H1 (cell line): ENCODE results near the gene MAP3K10. TPM values are rescaled to one million over a fixed set of nuclear protein-coding genes. Genes with fewer than 3 reads are reported as not detected.

Experiments
- CTCF ChIA-PET: fragments of 300-600 bp; sonication (Branson Sonifier 250); formaldehyde crosslinking; loops from one replicate; lab custom pipeline; 2021; ENCODE audit not compliant: partially characterized antibody; lab: Charles Lee
- POLR2A ChIA-PET: fragments of 300-600 bp; sonication (Branson Sonifier 250); formaldehyde crosslinking; loops from one replicate; lab custom pipeline; 2021; ENCODE audit warnings: inconsistent platforms; ENCODE audit not compliant: partially characterized antibody; lab: Charles Lee
- DNase-seq, 2 experiments: peaks; one replicate each; pipeline versions ENCODE4 v3.0.0 to v3.0.0-alpha.2; 2010 to 2022; ENCODE audit warnings: low spot score in 2 of 2, low read depth in 1 of 2, mixed read lengths in 1 of 2
- FAIRE-seq: peaks from 2 replicates; lab custom pipeline; 2011; peaks lifted over from hg19 to GRCh38; lab: Jason Lieb, UNC
- H2AFZ ChIP-seq: 2 replicates; pipeline ENCODE4 v1.8.1; 2012; ENCODE audit warnings: low read length, inconsistent platforms
- H2AK5ac ChIP-seq: 2 replicates; pipeline ENCODE4 v1.6.1; 2013; ENCODE audit warnings: low read depth, low read length
- H2BK120ac ChIP-seq: replicated peaks from 2 replicates; pipeline ENCODE3; 2013; ENCODE audit warnings: low read depth, low read length, inconsistent platforms
- H2BK12ac ChIP-seq: 2 replicates; pipeline ENCODE4 v1.6.1; 2013; ENCODE audit warnings: low read depth, low read length
- H2BK15ac ChIP-seq: 2 replicates; pipeline ENCODE4 v1.6.1; 2013; ENCODE audit warnings: low read length
- H2BK20ac ChIP-seq: 2 replicates; pipeline ENCODE4 v1.6.1; 2013; ENCODE audit warnings: low read length
- H2BK5ac ChIP-seq: 2 replicates; pipeline ENCODE4 v1.6.1; 2013; ENCODE audit warnings: low read depth, low read length
- H3K14ac ChIP-seq: 2 replicates; pipeline ENCODE4 v1.6.1; 2013; ENCODE audit warnings: inconsistent platforms; ENCODE audit not compliant: insufficient read length
- H3K18ac ChIP-seq: 2 replicates; pipeline ENCODE4 v1.6.1; 2013; ENCODE audit warnings: low read length; ENCODE audit errors: extremely low read depth
- H3K23ac ChIP-seq: 2 replicates; pipeline ENCODE4 v1.6.1; 2013; ENCODE audit warnings: inconsistent platforms; ENCODE audit not compliant: insufficient read length
- H3K23me2 ChIP-seq: 2 replicates; pipeline ENCODE4 v1.6.1; 2013; ENCODE audit warnings: low read depth, low read length
- H3K27ac ChIP-seq: 2 replicates; pipeline ENCODE4 v1.6.1; 2011; ENCODE audit warnings: low read depth, low read length, inconsistent platforms
- H3K27me3 ChIP-seq, 4 experiments: replicated peaks in 1 of 4; 1 replicate in 1 of 4; 2 replicates in 3 of 4; pipeline versions ENCODE4 v1.6.1 to v1.8.1; 2011 to 2013; ENCODE audit warnings: low read length in 3 of 4, mild to moderate bottlenecking in 3 of 4, inconsistent platforms in 2 of 4, mixed read lengths in 2 of 4, moderate library complexity in 1 of 4; ENCODE audit not compliant: control insufficient read depth in 3 of 4, insufficient read depth in 3 of 4; ENCODE audit errors: extremely low read depth in 1 of 4
- H3K36me3 ChIP-seq, 4 experiments: 2 replicates each; pipeline versions ENCODE4 v1.6.1 to v1.8.1; 2011 to 2013; ENCODE audit warnings: mild to moderate bottlenecking in 4 of 4, low read length in 3 of 4, moderate library complexity in 2 of 4, control low read depth in 1 of 4, inconsistent platforms in 1 of 4; ENCODE audit not compliant: insufficient read depth in 4 of 4, control insufficient read depth in 2 of 4
- H3K4ac ChIP-seq: replicated peaks from 2 replicates; pipeline ENCODE3; 2013; ENCODE audit warnings: low read length, low read depth, mixed read lengths, inconsistent platforms; ENCODE audit not compliant: insufficient read length
- H3K4me1 ChIP-seq, 4 experiments: replicated peaks in 1 of 4; 1 replicate in 1 of 4; 2 replicates in 3 of 4; pipeline versions ENCODE4 v1.6.1 to v1.8.1; 2011 to 2013; ENCODE audit warnings: low read length in 3 of 4, inconsistent platforms in 2 of 4, mixed read lengths in 1 of 4; ENCODE audit not compliant: insufficient read depth in 4 of 4, control insufficient read depth in 3 of 4
- H3K4me2 ChIP-seq, 2 experiments: 2 replicates each; pipeline versions ENCODE4 v1.6.1 to v1.8.1; 2011 to 2013; ENCODE audit warnings: low read depth in 2 of 2, low read length in 2 of 2, control low read depth in 1 of 2, inconsistent platforms in 1 of 2, mild to moderate bottlenecking in 1 of 2; ENCODE audit not compliant: insufficient read depth in 1 of 2
- H3K4me3 ChIP-seq, 4 experiments: fragments of 200-600, 300-600 bp in 1 of 4; sonication (generic), shearing (Covaris generic), sonication (Bioruptor Twin) in 1 of 4; 2 replicates each; pipeline versions ENCODE4 v1.5.1 to v1.8.1; 2011 to 2016; ENCODE audit warnings: low read length in 4 of 4, low read depth in 3 of 4, control low read depth in 2 of 4, inconsistent platforms in 2 of 4, mild to moderate bottlenecking in 2 of 4, mixed read lengths in 1 of 4, moderate library complexity in 1 of 4; ENCODE audit not compliant: insufficient read depth in 2 of 4; ENCODE audit errors: extremely low read depth in 1 of 4
- H3K56ac ChIP-seq: replicated peaks from 2 replicates; pipeline ENCODE3; 2013; ENCODE audit warnings: low read depth, mild to moderate bottlenecking, mixed read lengths, low read length, inconsistent platforms; ENCODE audit not compliant: insufficient read length
- H3K79me1 ChIP-seq: 2 replicates; pipeline ENCODE4 v1.6.1; 2013; ENCODE audit warnings: low read depth, low read length, control low read depth
- H3K79me2 ChIP-seq, 2 experiments: 2 replicates each; pipeline versions ENCODE4 v1.6.1 to v1.8.1; 2012 to 2013; ENCODE audit warnings: low read length in 2 of 2, mild to moderate bottlenecking in 2 of 2, inconsistent platforms in 1 of 2; ENCODE audit not compliant: insufficient read depth in 2 of 2, control insufficient read depth in 1 of 2
- H3K9ac ChIP-seq, 4 experiments: replicated peaks in 1 of 4; 1 replicate in 1 of 4; 2 replicates in 3 of 4; pipeline versions ENCODE4 v1.6.1 to v1.8.1; 2011 to 2013; ENCODE audit warnings: low read depth in 3 of 4, low read length in 3 of 4, control low read depth in 2 of 4, mild to moderate bottlenecking in 2 of 4, moderate library complexity in 2 of 4, inconsistent platforms in 1 of 4; ENCODE audit errors: extremely low read depth in 1 of 4
- H3K9me3 ChIP-seq, 2 experiments: 2 replicates each; pipeline versions ENCODE4 v1.6.1 to v1.8.1; 2012 to 2013; ENCODE audit warnings: mild to moderate bottlenecking in 2 of 2, moderate library complexity in 2 of 2, control low read depth in 1 of 2, inconsistent platforms in 1 of 2, low read depth in 1 of 2, low read length in 1 of 2, mixed read lengths in 1 of 2; ENCODE audit not compliant: insufficient read depth in 2 of 2
- H4K20me1 ChIP-seq, 2 experiments: replicated peaks in 1 of 2; 2 replicates each; pipeline versions ENCODE3 to v1.8.1; 2011 to 2013; ENCODE audit warnings: inconsistent platforms in 2 of 2, low read length in 2 of 2, mild to moderate bottlenecking in 1 of 2; ENCODE audit not compliant: insufficient read depth in 2 of 2, control insufficient read depth in 1 of 2
- H4K5ac ChIP-seq: 2 replicates; pipeline ENCODE4 v1.6.1; 2013; ENCODE audit warnings: low read length, low read depth, mixed read lengths, inconsistent platforms; ENCODE audit not compliant: insufficient read length
- H4K8ac ChIP-seq: 2 replicates; pipeline ENCODE4 v1.8.0; 2013; ENCODE audit warnings: mild to moderate bottlenecking, moderate library complexity, low read length, inconsistent platforms; ENCODE audit not compliant: insufficient read depth; ENCODE audit errors: extremely low read depth
- H4K91ac ChIP-seq: replicated peaks from 2 replicates; pipeline ENCODE3; 2013; ENCODE audit warnings: low read length, mixed read lengths, inconsistent platforms; ENCODE audit not compliant: insufficient read length
- CHD2 ChIP-seq: IDR thresholded peaks from 2 replicates; pipeline ENCODE4 v1.6.1; 2012; ENCODE audit warnings: low read length, improper control_type of control experiment
- CREB1 ChIP-seq: IDR thresholded peaks from 2 replicates; pipeline ENCODE4 v1.6.1; 2012; ENCODE audit warnings: inconsistent platforms
- FOSL1 ChIP-seq: IDR thresholded peaks from 2 replicates; pipeline ENCODE4 v1.6.1; 2011; ENCODE audit warnings: mild to moderate bottlenecking, low read depth, low read length, moderate library complexity; ENCODE audit not compliant: insufficient read depth
- GABPA ChIP-seq: IDR thresholded peaks from 2 replicates; pipeline ENCODE4 v1.6.1; 2011; ENCODE audit warnings: mild to moderate bottlenecking, low read length, moderate library complexity, borderline replicate concordance; ENCODE audit not compliant: insufficient read depth
- NANOG ChIP-seq: IDR thresholded peaks from 2 replicates; pipeline ENCODE4 v1.6.1; 2011; ENCODE audit warnings: low read length, low read depth, mild to moderate bottlenecking, inconsistent platforms; ENCODE audit not compliant: insufficient read depth, poor library complexity, severe bottlenecking
- RAD21 ChIP-seq, 2 experiments: IDR thresholded peaks in 1 of 2; conservative IDR thresholded peaks in 1 of 2; 2 replicates each; pipeline ENCODE4 v1.6.1; 2011; ENCODE audit warnings: low read depth in 2 of 2, low read length in 2 of 2, improper control_type of control experiment in 1 of 2, inconsistent platforms in 1 of 2, mild to moderate bottlenecking in 1 of 2, moderate library complexity in 1 of 2
- SP4 ChIP-seq: IDR thresholded peaks from 2 replicates; pipeline ENCODE4 v1.6.1; 2012; ENCODE audit warnings: low read length, inconsistent platforms
- TBP ChIP-seq: IDR thresholded peaks from 2 replicates; pipeline ENCODE4 v1.6.1; 2011; ENCODE audit warnings: low read depth, low read length, improper control_type of control experiment
- TCF12 ChIP-seq: IDR thresholded peaks from 2 replicates; pipeline ENCODE4 v1.6.1; 2011; ENCODE audit warnings: low read depth, mild to moderate bottlenecking, low read length
- TEAD4 ChIP-seq: IDR thresholded peaks from 2 replicates; pipeline ENCODE4 v1.6.1; 2012; ENCODE audit warnings: low read depth, low read length, inconsistent platforms, mixed read lengths
- WGBS, 2 experiments: shearing (Covaris generic) in 1 of 2; methylation state at CpG; one replicate each; pipeline versions ENCODE4 v1.1.6 to v1.1.7; 2013 to 2015; ENCODE audit warnings: low lambda C conversion rate in 2 of 2, mixed read lengths in 2 of 2, inconsistent platforms in 1 of 2, low coverage in 1 of 2, missing lambda C conversion rate in 1 of 2; ENCODE audit not compliant: insufficient replicate concordance in 2 of 2, insufficient coverage in 1 of 2, insufficient read length in 1 of 2; ENCODE audit errors: extremely low coverage in 1 of 2, missing lambda C conversion rate in 1 of 2; 5-methylcytosine and 5-hydroxymethylcytosine counted together
- polyA plus RNA-seq, 7 experiments: library from polyadenylated mRNA; depleted of rRNA in 3 of 7; stranded (reverse) in 5 of 7; unstranded in 2 of 7; fragments of >200 nt in 5 of 7; fragments of 200-250 nt in 2 of 7; gene quantifications; 1 replicate in 5 of 7; 2 replicates in 1 of 7; 4 replicates in 1 of 7; pipeline versions ENCODE4 v1.2.1 to v1.2.3, GENCODE V29; 2011 to 2013; ENCODE audit warnings: missing spikeins in 2 of 7, mixed read lengths in 2 of 7
- total RNA-seq: library from RNA; stranded (reverse); fragmentation: NEBNext Ultra II Directional; extraction: Animal tissue kit (Norgen Biotek cat#: 25700); gene quantifications from 2 replicates; pipeline ENCODE4 v1.2.1, GENCODE V29; 2021
- TF ChIP-seq, protein P1 (sequence below): IDR thresholded peaks from 2 replicates; pipeline ENCODE4 v1.6.1; 2012; ENCODE audit warnings: inconsistent platforms

MAP3K10 gene
- total and polyA plus RNA-seq, 2 of the 8 experiments (the other 6 are each of a cell fraction or from before 2014, with no cell fraction given): 4.9 to 15.9 TPM

DNA sequence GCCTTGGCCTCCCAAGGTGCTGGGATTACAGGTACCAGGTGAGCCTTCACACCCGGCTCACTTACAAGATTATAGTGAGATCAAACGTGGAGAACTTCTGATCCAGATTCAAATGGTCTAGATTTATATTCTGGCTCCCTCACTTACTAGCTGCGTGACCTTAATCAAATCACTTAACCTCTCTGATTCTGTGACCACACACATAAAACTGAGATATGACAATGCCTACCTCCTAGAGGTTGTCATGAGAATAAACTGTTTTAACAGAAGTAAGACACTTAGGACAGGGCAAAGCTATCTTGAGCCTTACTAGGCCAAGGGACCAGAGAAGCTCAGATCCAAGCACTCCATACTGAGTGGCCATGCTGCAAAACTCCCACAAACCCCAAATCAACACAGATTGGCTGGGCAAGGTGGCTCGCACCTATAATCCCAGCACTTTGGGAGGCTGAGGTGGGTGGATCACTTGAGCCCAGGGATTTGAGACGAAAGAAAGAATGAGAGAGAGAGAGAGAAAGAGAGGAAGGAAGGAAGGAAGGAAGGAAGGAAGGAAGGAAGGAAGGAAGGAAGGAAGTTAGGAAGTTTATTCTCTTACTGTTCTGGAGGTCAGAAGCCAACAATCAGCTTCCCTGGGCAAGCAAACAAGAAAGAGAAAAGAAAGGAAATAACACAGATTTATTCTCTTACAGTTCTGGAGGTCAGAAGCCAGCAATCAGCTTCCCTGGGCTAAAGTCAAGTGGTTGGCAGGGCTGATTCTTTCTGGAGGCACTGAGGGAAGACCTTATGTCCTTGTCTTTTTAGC, 46.1 kb upstream of the MAP3K10 start:
- Histone ChIP-seq H2BK120ac (no peak overlapping the region), H3K4me3 (no peak overlapping the region), H4K5ac (no peak overlapping the region), H3K4ac (no peak overlapping the region), H2AK5ac (no peak overlapping the region)
- no peak for TF ChIP-seq FOSL1
- TF ChIP-seq RAD21 (IDR thresholded peaks at IDR 0.05 in 1 of 2, conservative IDR thresholded peaks at IDR 0.05 in 1 of 2; ENCODE audit: low read depth in 2 of 2, low read length in 2 of 2): no peak
- TF ChIP-seq TEAD4: no peak
- TF ChIP-seq SP4: no peak
- no peak for TF ChIP-seq TCF12
- TF ChIP-seq, protein P1, sequence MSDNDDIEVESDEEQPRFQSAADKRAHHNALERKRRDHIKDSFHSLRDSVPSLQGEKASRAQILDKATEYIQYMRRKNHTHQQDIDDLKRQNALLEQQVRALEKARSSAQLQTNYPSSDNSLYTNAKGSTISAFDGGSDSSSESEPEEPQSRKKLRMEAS: no peak
- TF ChIP-seq CHD2: no peak
- TF ChIP-seq NANOG: no peak
- no peak for TF ChIP-seq GABPA
- TF ChIP-seq TBP: no peak
- TF ChIP-seq CREB1: no peak
- TF ChIP-seq, all 59 proteins: peak for 0
- H4K20me1 ChIP-seq: no peaks in the 10 kb centered on the region
- H3K79me2 ChIP-seq: no peaks in the 10 kb centered on the region
- no peaks in the 10 kb centered on the region for H3K36me3 ChIP-seq
- H3K27me3 ChIP-seq: no peaks in the 10 kb centered on the region
- no peak overlapping the region for H3K4me2 ChIP-seq
- H2BK20ac ChIP-seq: no peak overlapping the region
- H3K27ac ChIP-seq: no peak overlapping the region
- CTCF ChIA-PET: interaction anchor here (1.7 to 1.9 kb wide), 2 partner anchors 9 to 20 kb away, joined by 6 read pairs; no protein-coding TSS in a partner anchor
- no peak overlapping the region for H4K8ac ChIP-seq
- no peaks in the 10 kb centered on the region for H3K9me3 ChIP-seq
- no peak overlapping the region for H2BK15ac ChIP-seq
- no peak overlapping the region for H2BK5ac ChIP-seq
- no peak overlapping the region for H4K91ac ChIP-seq
- DNase-seq (no peak), FAIRE-seq (no peak)
- no peak overlapping the region for H3K56ac ChIP-seq
- no peak overlapping the region for H2BK12ac ChIP-seq
- no peak overlapping the region for H3K18ac ChIP-seq
- no peaks in the 10 kb centered on the region for H3K79me1 ChIP-seq
- no peak overlapping the region for H3K23ac ChIP-seq
- no peaks in the 10 kb centered on the region for H3K4me1 ChIP-seq
- 89% methylated on average over 5 of the region's 5 CpGs; no CpG with 5 or more reads in 1 of the 2 experiments for WGBS, 2 experiments
- H2AFZ ChIP-seq: no peak overlapping the region
- H3K14ac ChIP-seq: no peak overlapping the region
- no peaks in the 10 kb centered on the region for H3K23me2 ChIP-seq
- POLR2A ChIA-PET: no interaction called here
- H3K9ac ChIP-seq: no peak overlapping the region
